H9 (cell line): Measurements from ENCODE around the gene RNF220. TPM values are rescaled to one million over a fixed set of nuclear protein-coding genes. Genes with fewer than 3 reads are reported as not detected.

ENCODE experiments used
- DNase-seq: peaks from one replicate; pipeline ENCODE4 v3.0.0-alpha.2; 2017
- H2AFZ ChIP-seq: one replicate; pipeline ENCODE4 v1.6.1; 2013; ENCODE audit warnings: mild to moderate bottlenecking, low read length, control low read depth, moderate library complexity
- H2AK5ac ChIP-seq: 2 replicates; pipeline ENCODE4 v1.6.1; 2013; ENCODE audit warnings: low read length, control low read depth, mixed read lengths; ENCODE audit not compliant: insufficient read length
- H2BK120ac ChIP-seq: one replicate; pipeline ENCODE4 v1.6.1; 2013; ENCODE audit warnings: low read depth, mild to moderate bottlenecking, low read length, control low read depth, inconsistent platforms; ENCODE audit not compliant: poor library complexity, severe bottlenecking
- H2BK12ac ChIP-seq: 2 replicates; pipeline ENCODE4 v1.6.1; 2013; ENCODE audit warnings: low read length, control low read depth, mixed read lengths, low read depth; ENCODE audit not compliant: insufficient read length
- H2BK15ac ChIP-seq: 2 replicates; pipeline ENCODE4 v1.6.1; 2013; ENCODE audit warnings: low read depth, low read length, control low read depth
- H2BK20ac ChIP-seq: one replicate; pipeline ENCODE4 v1.6.1; 2013; ENCODE audit warnings: low read depth, mild to moderate bottlenecking, low read length, control low read depth, inconsistent platforms; ENCODE audit not compliant: poor library complexity, severe bottlenecking
- H2BK5ac ChIP-seq: 2 replicates; pipeline ENCODE4 v1.6.1; 2013; ENCODE audit warnings: low read length, control low read depth, mixed read lengths; ENCODE audit not compliant: insufficient read length
- H3K14ac ChIP-seq: 2 replicates; pipeline ENCODE4 v1.6.1; 2013; ENCODE audit warnings: low read length, control low read depth; ENCODE audit not compliant: insufficient read depth
- H3K18ac ChIP-seq: 2 replicates; pipeline ENCODE4 v1.6.1; 2013; ENCODE audit warnings: low read depth, mild to moderate bottlenecking, mixed read lengths, low read length, control low read depth; ENCODE audit not compliant: insufficient read length
- H3K23ac ChIP-seq: 2 replicates; pipeline ENCODE4 v1.6.1; 2013; ENCODE audit warnings: low read length, control low read depth, mixed read lengths, low read depth; ENCODE audit not compliant: insufficient read length
- H3K23me2 ChIP-seq: 2 replicates; pipeline ENCODE4 v1.6.1; 2013; ENCODE audit warnings: low read depth, mild to moderate bottlenecking, mixed read lengths, low read length, control low read depth; ENCODE audit not compliant: insufficient read length, poor library complexity, severe bottlenecking
- H3K27ac ChIP-seq: 2 replicates; pipeline ENCODE4 v1.5.1; 2013; ENCODE audit warnings: low read length, control low read depth, mixed read lengths, low read depth; ENCODE audit not compliant: insufficient read length
- H3K27me3 ChIP-seq: 2 replicates; pipeline ENCODE4 v1.6.1; 2013; ENCODE audit warnings: low read length, control low read depth, inconsistent platforms; ENCODE audit not compliant: insufficient read depth
- H3K4ac ChIP-seq: 2 replicates; pipeline ENCODE4 v1.6.1; 2013; ENCODE audit warnings: low read depth, mild to moderate bottlenecking, control low read depth, inconsistent platforms, low read length, moderate library complexity
- H3K4me1 ChIP-seq: 2 replicates; pipeline ENCODE4 v1.6.1; 2013; ENCODE audit warnings: low read length, control low read depth, inconsistent platforms; ENCODE audit not compliant: insufficient read depth
- H3K4me2 ChIP-seq: 2 replicates; pipeline ENCODE4 v1.6.1; 2013; ENCODE audit warnings: low read length, control low read depth, mixed read lengths; ENCODE audit not compliant: insufficient read length, insufficient read depth
- H3K56ac ChIP-seq: 2 replicates; pipeline ENCODE4 v1.6.1; 2013; ENCODE audit warnings: low read depth, mild to moderate bottlenecking, mixed read lengths, low read length, control low read depth; ENCODE audit not compliant: insufficient read length
- H3K79me1 ChIP-seq: 2 replicates; pipeline ENCODE4 v1.6.1; 2013; ENCODE audit warnings: low read depth, mild to moderate bottlenecking, moderate library complexity, low read length, control low read depth, inconsistent platforms; ENCODE audit not compliant: insufficient read depth, poor library complexity, severe bottlenecking
- H3K79me2 ChIP-seq: 2 replicates; pipeline ENCODE4 v1.6.1; 2013; ENCODE audit warnings: low read length, control low read depth, inconsistent platforms; ENCODE audit not compliant: insufficient read depth
- H3K9ac ChIP-seq: 2 replicates; pipeline ENCODE4 v1.6.1; 2013; ENCODE audit warnings: low read length, control low read depth, mixed read lengths; ENCODE audit not compliant: insufficient read length; ENCODE audit errors: extremely low read depth
- H3K9me3 ChIP-seq: one replicate; pipeline ENCODE4 v1.6.1; 2013; ENCODE audit warnings: low read depth, low read length, inconsistent platforms; ENCODE audit not compliant: control insufficient read depth
- H3T11ph ChIP-seq: one replicate; pipeline ENCODE4 v1.6.1; 2013; ENCODE audit warnings: mild to moderate bottlenecking, low read length, control low read depth, inconsistent platforms
- H4K20me1 ChIP-seq: one replicate; pipeline ENCODE4 v1.6.1; 2013; ENCODE audit not compliant: control insufficient read depth, insufficient read length, insufficient read depth
- H4K5ac ChIP-seq: 2 replicates; pipeline ENCODE4 v1.6.1; 2013; ENCODE audit warnings: low read depth, mild to moderate bottlenecking, mixed read lengths, low read length, control low read depth; ENCODE audit not compliant: insufficient read length
- H4K8ac ChIP-seq: replicated peaks from 2 replicates; pipeline ENCODE4 v1.6.1; 2013; ENCODE audit warnings: low read length, control low read depth, mixed read lengths, low read depth; ENCODE audit not compliant: insufficient read length
- H4K91ac ChIP-seq: 2 replicates; pipeline ENCODE4 v1.6.1; 2013; ENCODE audit warnings: low read depth, mild to moderate bottlenecking, moderate library complexity, mixed read lengths, low read length, control low read depth; ENCODE audit not compliant: insufficient read length
- H3K27ac Mint-ChIP-seq, 3 experiments: 2 replicates in 2 of 3; 3 replicates in 1 of 3; pipeline ENCODE4 v1.8.0; 2020 to 2021; ENCODE audit warnings: mixed read lengths in 3 of 3, mild to moderate bottlenecking in 1 of 3, moderate library complexity in 1 of 3
- H3K27me3 Mint-ChIP-seq: 2 replicates; pipeline ENCODE4 v1.8.0; 2021; ENCODE audit warnings: low read depth, mild to moderate bottlenecking, moderate library complexity, mixed read lengths
- H3K36me3 Mint-ChIP-seq, 3 experiments: 2 replicates in 2 of 3; 3 replicates in 1 of 3; pipeline ENCODE4 v1.8.0; 2020 to 2021; ENCODE audit warnings: low read depth in 3 of 3, mixed read lengths in 3 of 3; ENCODE audit not compliant: insufficient read depth in 1 of 3
- H3K4me1 Mint-ChIP-seq, 2 experiments: 2 replicates each; pipeline ENCODE4 v1.8.0; 2020; ENCODE audit warnings: mixed read lengths in 2 of 2
- H3K4me3 Mint-ChIP-seq, 2 experiments: 2 replicates in 1 of 2; 3 replicates in 1 of 2; pipeline ENCODE4 v1.8.0; 2020 to 2021; ENCODE audit warnings: mild to moderate bottlenecking in 2 of 2, mixed read lengths in 2 of 2, moderate library complexity in 1 of 2
- H3K9me3 Mint-ChIP-seq, 2 experiments: 2 replicates in 1 of 2; 3 replicates in 1 of 2; pipeline ENCODE4 v1.8.0; 2020; ENCODE audit warnings: mild to moderate bottlenecking in 2 of 2, mixed read lengths in 2 of 2, moderate library complexity in 1 of 2
- WGBS: extraction: QIAGEN DNeasy Blood & Tissue Kit; methylation state at CpG from one replicate; pipeline ENCODE4 v1.1.7; 2013; ENCODE audit warnings: missing lambda C conversion rate, low lambda C conversion rate, mixed read lengths; ENCODE audit not compliant: insufficient read length; ENCODE audit errors: extremely low coverage; 5-methylcytosine and 5-hydroxymethylcytosine counted together
- total RNA-seq: library from RNA; stranded (reverse); gene quantifications from 2 replicates; pipeline ENCODE4 v1.2.1, GENCODE V29; 2021
- TF ChIP-seq, protein P1 (sequence below): fragments of 200-600 bp; sonication (generic); conservative IDR thresholded peaks from 3 replicates; pipeline ENCODE4 v1.8.0; 2021; ENCODE audit warnings: antibody characterized with exemption, mild to moderate bottlenecking

RNF220 gene
- total RNA-seq, 1 experiment from 2014 or later, result 109 TPM

- Histone ChIP-seq H4K20me1 (no peaks in the 10 kb centered on the region), H2BK5ac (no peak overlapping the region), H4K91ac (no peak overlapping the region), H4K5ac (no peak overlapping the region), H3K4me2 (no peak overlapping the region), H3K18ac (no peak overlapping the region), H3K27ac (no peak overlapping the region), H2BK20ac (no peak overlapping the region), H3T11ph (no peak overlapping the region), H2BK15ac (no peak overlapping the region), H3K4me1 (peaks cover 6% of the 10 kb centered on the region; the same call in 1 of the 2 replicates), H3K79me2 (no peaks in the 10 kb centered on the region), H3K27me3 (no peaks in the 10 kb centered on the region), H3K14ac (no peak overlapping the region), H2BK12ac (no peak overlapping the region), H3K23me2 (no peaks in the 10 kb centered on the region), H3K9me3 (no peaks in the 10 kb centered on the region), H3K56ac (no peak overlapping the region), H3K4ac (no peak overlapping the region), H3K23ac (no peak overlapping the region), H4K8ac (no peak overlapping the region), H2AK5ac (no peak overlapping the region), H2BK120ac (no peak overlapping the region), H3K9ac (no peak overlapping the region), H2AFZ (no peak overlapping the region), H3K79me1 (no peaks in the 10 kb centered on the region)
- TF ChIP-seq, protein P1, sequence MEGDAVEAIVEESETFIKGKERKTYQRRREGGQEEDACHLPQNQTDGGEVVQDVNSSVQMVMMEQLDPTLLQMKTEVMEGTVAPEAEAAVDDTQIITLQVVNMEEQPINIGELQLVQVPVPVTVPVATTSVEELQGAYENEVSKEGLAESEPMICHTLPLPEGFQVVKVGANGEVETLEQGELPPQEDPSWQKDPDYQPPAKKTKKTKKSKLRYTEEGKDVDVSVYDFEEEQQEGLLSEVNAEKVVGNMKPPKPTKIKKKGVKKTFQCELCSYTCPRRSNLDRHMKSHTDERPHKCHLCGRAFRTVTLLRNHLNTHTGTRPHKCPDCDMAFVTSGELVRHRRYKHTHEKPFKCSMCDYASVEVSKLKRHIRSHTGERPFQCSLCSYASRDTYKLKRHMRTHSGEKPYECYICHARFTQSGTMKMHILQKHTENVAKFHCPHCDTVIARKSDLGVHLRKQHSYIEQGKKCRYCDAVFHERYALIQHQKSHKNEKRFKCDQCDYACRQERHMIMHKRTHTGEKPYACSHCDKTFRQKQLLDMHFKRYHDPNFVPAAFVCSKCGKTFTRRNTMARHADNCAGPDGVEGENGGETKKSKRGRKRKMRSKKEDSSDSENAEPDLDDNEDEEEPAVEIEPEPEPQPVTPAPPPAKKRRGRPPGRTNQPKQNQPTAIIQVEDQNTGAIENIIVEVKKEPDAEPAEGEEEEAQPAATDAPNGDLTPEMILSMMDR, result no peak
- Mint-ChIP-seq H3K27me3 (peaks cover 42% of the 10 kb centered on the region), H3K27ac (no peak overlapping the region), H3K4me3 (no peak overlapping the region), H3K9me3 (no peaks in the 10 kb centered on the region), H3K4me1 (peaks cover 22 to 25% of the 10 kb centered on the region in 2 experiments), H3K36me3 (no peaks in the 10 kb centered on the region; a peak in 1 of 7 replicates)
- no CpG with 5 or more reads among the region's 6 CpGs for WGBS
- DNase-seq, result no peak
These were observed 176.2 kb downstream of the RNF220 start for GRCh38 chr1:44581205-44581604.
